H9 (cell line): ENCODE measurements around the gene TSC22D1. TPM values are rescaled to one million over a fixed set of nuclear protein-coding genes. Genes with fewer than 3 reads are reported as not detected.

ENCODE experiments used
- DNase-seq: peaks from one replicate; pipeline ENCODE4 v3.0.0-alpha.2; 2017
- H2AFZ ChIP-seq: one replicate; pipeline ENCODE4 v1.6.1; 2013; ENCODE audit warnings: mild to moderate bottlenecking, low read length, control low read depth, moderate library complexity
- H2AK5ac ChIP-seq: 2 replicates; pipeline ENCODE4 v1.6.1; 2013; ENCODE audit warnings: low read length, control low read depth, mixed read lengths; ENCODE audit not compliant: insufficient read length
- H2BK120ac ChIP-seq: one replicate; pipeline ENCODE4 v1.6.1; 2013; ENCODE audit warnings: low read depth, mild to moderate bottlenecking, low read length, control low read depth, inconsistent platforms; ENCODE audit not compliant: poor library complexity, severe bottlenecking
- H2BK12ac ChIP-seq: 2 replicates; pipeline ENCODE4 v1.6.1; 2013; ENCODE audit warnings: low read length, control low read depth, mixed read lengths, low read depth; ENCODE audit not compliant: insufficient read length
- H2BK15ac ChIP-seq: 2 replicates; pipeline ENCODE4 v1.6.1; 2013; ENCODE audit warnings: low read depth, low read length, control low read depth
- H2BK20ac ChIP-seq: one replicate; pipeline ENCODE4 v1.6.1; 2013; ENCODE audit warnings: low read depth, mild to moderate bottlenecking, low read length, control low read depth, inconsistent platforms; ENCODE audit not compliant: poor library complexity, severe bottlenecking
- H2BK5ac ChIP-seq: 2 replicates; pipeline ENCODE4 v1.6.1; 2013; ENCODE audit warnings: low read length, control low read depth, mixed read lengths; ENCODE audit not compliant: insufficient read length
- H3K14ac ChIP-seq: 2 replicates; pipeline ENCODE4 v1.6.1; 2013; ENCODE audit warnings: low read length, control low read depth; ENCODE audit not compliant: insufficient read depth
- H3K18ac ChIP-seq: 2 replicates; pipeline ENCODE4 v1.6.1; 2013; ENCODE audit warnings: low read depth, mild to moderate bottlenecking, mixed read lengths, low read length, control low read depth; ENCODE audit not compliant: insufficient read length
- H3K23ac ChIP-seq: 2 replicates; pipeline ENCODE4 v1.6.1; 2013; ENCODE audit warnings: low read length, control low read depth, mixed read lengths, low read depth; ENCODE audit not compliant: insufficient read length
- H3K23me2 ChIP-seq: 2 replicates; pipeline ENCODE4 v1.6.1; 2013; ENCODE audit warnings: low read depth, mild to moderate bottlenecking, mixed read lengths, low read length, control low read depth; ENCODE audit not compliant: insufficient read length, poor library complexity, severe bottlenecking
- H3K27ac ChIP-seq: 2 replicates; pipeline ENCODE4 v1.5.1; 2013; ENCODE audit warnings: low read length, control low read depth, mixed read lengths, low read depth; ENCODE audit not compliant: insufficient read length
- H3K27me3 ChIP-seq: 2 replicates; pipeline ENCODE4 v1.6.1; 2013; ENCODE audit warnings: low read length, control low read depth, inconsistent platforms; ENCODE audit not compliant: insufficient read depth
- H3K4ac ChIP-seq: 2 replicates; pipeline ENCODE4 v1.6.1; 2013; ENCODE audit warnings: low read depth, mild to moderate bottlenecking, control low read depth, inconsistent platforms, low read length, moderate library complexity
- H3K4me1 ChIP-seq: 2 replicates; pipeline ENCODE4 v1.6.1; 2013; ENCODE audit warnings: low read length, control low read depth, inconsistent platforms; ENCODE audit not compliant: insufficient read depth
- H3K4me2 ChIP-seq: 2 replicates; pipeline ENCODE4 v1.6.1; 2013; ENCODE audit warnings: low read length, control low read depth, mixed read lengths; ENCODE audit not compliant: insufficient read length, insufficient read depth
- H3K56ac ChIP-seq: 2 replicates; pipeline ENCODE4 v1.6.1; 2013; ENCODE audit warnings: low read depth, mild to moderate bottlenecking, mixed read lengths, low read length, control low read depth; ENCODE audit not compliant: insufficient read length
- H3K79me1 ChIP-seq: 2 replicates; pipeline ENCODE4 v1.6.1; 2013; ENCODE audit warnings: low read depth, mild to moderate bottlenecking, moderate library complexity, low read length, control low read depth, inconsistent platforms; ENCODE audit not compliant: insufficient read depth, poor library complexity, severe bottlenecking
- H3K79me2 ChIP-seq: 2 replicates; pipeline ENCODE4 v1.6.1; 2013; ENCODE audit warnings: low read length, control low read depth, inconsistent platforms; ENCODE audit not compliant: insufficient read depth
- H3K9ac ChIP-seq: 2 replicates; pipeline ENCODE4 v1.6.1; 2013; ENCODE audit warnings: low read length, control low read depth, mixed read lengths; ENCODE audit not compliant: insufficient read length; ENCODE audit errors: extremely low read depth
- H3K9me3 ChIP-seq: one replicate; pipeline ENCODE4 v1.6.1; 2013; ENCODE audit warnings: low read depth, low read length, inconsistent platforms; ENCODE audit not compliant: control insufficient read depth
- H3T11ph ChIP-seq: one replicate; pipeline ENCODE4 v1.6.1; 2013; ENCODE audit warnings: mild to moderate bottlenecking, low read length, control low read depth, inconsistent platforms
- H4K20me1 ChIP-seq: one replicate; pipeline ENCODE4 v1.6.1; 2013; ENCODE audit not compliant: control insufficient read depth, insufficient read length, insufficient read depth
- H4K5ac ChIP-seq: 2 replicates; pipeline ENCODE4 v1.6.1; 2013; ENCODE audit warnings: low read depth, mild to moderate bottlenecking, mixed read lengths, low read length, control low read depth; ENCODE audit not compliant: insufficient read length
- H4K8ac ChIP-seq: replicated peaks from 2 replicates; pipeline ENCODE4 v1.6.1; 2013; ENCODE audit warnings: low read length, control low read depth, mixed read lengths, low read depth; ENCODE audit not compliant: insufficient read length
- H4K91ac ChIP-seq: 2 replicates; pipeline ENCODE4 v1.6.1; 2013; ENCODE audit warnings: low read depth, mild to moderate bottlenecking, moderate library complexity, mixed read lengths, low read length, control low read depth; ENCODE audit not compliant: insufficient read length
- H3K27ac Mint-ChIP-seq, 3 experiments: 2 replicates in 2 of 3; 3 replicates in 1 of 3; pipeline ENCODE4 v1.8.0; 2020 to 2021; ENCODE audit warnings: mixed read lengths in 3 of 3, mild to moderate bottlenecking in 1 of 3, moderate library complexity in 1 of 3
- H3K27me3 Mint-ChIP-seq: 2 replicates; pipeline ENCODE4 v1.8.0; 2021; ENCODE audit warnings: low read depth, mild to moderate bottlenecking, moderate library complexity, mixed read lengths
- H3K36me3 Mint-ChIP-seq, 3 experiments: 2 replicates in 2 of 3; 3 replicates in 1 of 3; pipeline ENCODE4 v1.8.0; 2020 to 2021; ENCODE audit warnings: low read depth in 3 of 3, mixed read lengths in 3 of 3; ENCODE audit not compliant: insufficient read depth in 1 of 3
- H3K4me1 Mint-ChIP-seq, 2 experiments: 2 replicates each; pipeline ENCODE4 v1.8.0; 2020; ENCODE audit warnings: mixed read lengths in 2 of 2
- H3K4me3 Mint-ChIP-seq, 2 experiments: 2 replicates in 1 of 2; 3 replicates in 1 of 2; pipeline ENCODE4 v1.8.0; 2020 to 2021; ENCODE audit warnings: mild to moderate bottlenecking in 2 of 2, mixed read lengths in 2 of 2, moderate library complexity in 1 of 2
- H3K9me3 Mint-ChIP-seq, 2 experiments: 2 replicates in 1 of 2; 3 replicates in 1 of 2; pipeline ENCODE4 v1.8.0; 2020; ENCODE audit warnings: mild to moderate bottlenecking in 2 of 2, mixed read lengths in 2 of 2, moderate library complexity in 1 of 2
- CTCF ChIP-seq: fragments of 200-600 bp; sonication (generic); conservative IDR thresholded peaks from 3 replicates; pipeline ENCODE4 v1.8.0; 2021; ENCODE audit warnings: antibody characterized with exemption, mild to moderate bottlenecking
- WGBS: extraction: QIAGEN DNeasy Blood & Tissue Kit; methylation state at CpG from one replicate; pipeline ENCODE4 v1.1.7; 2013; ENCODE audit warnings: missing lambda C conversion rate, low lambda C conversion rate, mixed read lengths; ENCODE audit not compliant: insufficient read length; ENCODE audit errors: extremely low coverage; 5-methylcytosine and 5-hydroxymethylcytosine counted together
- total RNA-seq: library from RNA; stranded (reverse); gene quantifications from 2 replicates; pipeline ENCODE4 v1.2.1, GENCODE V29; 2021

Gene TSC22D1
- total RNA-seq, 1 experiment from 2014 or later: 76.7 TPM

GRCh38 chr13:44541601-44542000, 34.5 kb downstream of the TSC22D1 start:
- Histone ChIP-seq H4K8ac (no peak overlapping the region), H4K5ac (no peak overlapping the region), H3K56ac (no peak overlapping the region), H3K4me1 (no peaks in the 10 kb centered on the region), H3T11ph (no peak overlapping the region), H4K91ac (no peak overlapping the region), H3K14ac (no peak overlapping the region), H2BK20ac (no peak overlapping the region), H3K4ac (no peak overlapping the region), H3K9me3 (no peaks in the 10 kb centered on the region), H2BK12ac (no peak overlapping the region), H2BK15ac (no peak overlapping the region), H3K23me2 (no peaks in the 10 kb centered on the region), H3K79me1 (no peaks in the 10 kb centered on the region), H3K23ac (no peak overlapping the region), H3K18ac (no peak overlapping the region), H3K27me3 (no peaks in the 10 kb centered on the region), H2AK5ac (no peak overlapping the region), H2BK120ac (no peak overlapping the region), H4K20me1 (no peaks in the 10 kb centered on the region), H2BK5ac (no peak overlapping the region), H3K79me2 (no peaks in the 10 kb centered on the region; the same call in 1 of the 2 replicates), H3K27ac (no peak overlapping the region), H3K9ac (no peak overlapping the region), H3K4me2 (no peak overlapping the region), H2AFZ (no peak overlapping the region)
- Mint-ChIP-seq H3K36me3 (peaks cover 2 to 25% (median 18%) of the 10 kb centered on the region in 3 experiments; a peak in 5 of 7 replicates), H3K27me3 (no peaks in the 10 kb centered on the region), H3K9me3 (no peaks in the 10 kb centered on the region), H3K27ac (no peak overlapping the region), H3K4me3 (no peak overlapping the region), H3K4me1 (peaks cover 9 to 15% of the 10 kb centered on the region in 2 experiments)
- no peak for DNase-seq
- TF ChIP-seq CTCF: no peak
- WGBS: no CpG with 5 or more reads among the region's 1 CpG
